Cerebellar nuclear complex (tissue), 1 donor: ENCODE data around the gene TBC1D22B.
"Not testable (repeated sequence)": the region's sequence is repeated elsewhere in the genome, so short reads cannot be mapped to it uniquely, and the experiment has no call there.

Experiments used
- DNase-seq, 2 experiments: peaks; one replicate each; lab custom pipeline; 2025; lab: John Stamatoyannopoulos, UW

Gene TBC1D22B

DNA sequence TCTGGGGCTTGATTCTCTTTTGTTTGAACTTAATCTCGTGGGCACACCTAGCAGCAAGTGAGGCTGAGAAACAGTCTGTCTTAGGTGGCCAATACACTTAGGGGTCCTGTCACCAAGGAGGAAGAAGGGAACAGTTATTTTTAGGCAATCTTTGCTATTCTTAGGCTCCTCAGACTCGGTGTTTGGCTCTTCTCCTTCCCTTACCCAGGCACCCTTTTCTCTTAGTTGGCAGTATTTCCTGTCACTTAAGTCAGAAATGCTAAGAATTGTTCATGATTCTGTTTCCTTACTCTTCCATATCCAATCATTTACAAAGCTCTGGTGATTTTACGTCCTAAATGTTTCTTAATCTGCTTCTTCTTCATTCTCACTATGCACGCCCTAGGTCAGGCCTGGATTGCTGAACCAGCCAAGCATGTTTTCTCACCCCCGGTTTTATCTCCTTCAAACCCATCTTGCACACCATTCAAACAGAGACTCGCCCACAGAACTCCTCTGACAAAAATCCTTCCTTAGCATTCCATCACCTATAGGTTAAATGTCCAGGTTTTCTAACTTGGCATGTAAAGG lies 45.6 kb downstream of the TBC1D22B start:
- DNase-seq: no peak

- peak in 1 of 2 experiments; percentile 7 for DNase-seq
Measured at GRCh38 chr6:37303891-37304503, 46.4 kb downstream of the TBC1D22B start.

DNA sequence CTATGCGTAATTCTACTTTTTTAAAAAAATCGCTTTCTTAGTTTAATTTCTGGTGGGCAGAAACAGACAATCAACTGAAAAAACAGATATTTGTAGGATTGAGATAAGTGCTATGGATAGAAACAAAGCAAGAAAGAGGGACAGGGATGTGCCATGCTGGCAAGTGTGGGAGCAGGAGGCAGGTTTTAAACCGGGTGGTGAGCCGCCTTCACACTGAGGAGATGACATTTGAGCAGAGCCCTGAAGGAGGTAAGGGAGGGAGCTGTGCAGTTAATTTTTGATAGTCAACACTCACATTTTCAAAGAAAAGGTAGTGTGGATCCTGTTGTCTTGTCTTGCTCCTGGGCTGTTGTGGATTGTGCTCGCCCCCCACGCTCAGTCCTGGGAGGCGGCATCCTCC lies 47.2 kb downstream of the TBC1D22B start:
- DNase-seq: no peak

DNA sequence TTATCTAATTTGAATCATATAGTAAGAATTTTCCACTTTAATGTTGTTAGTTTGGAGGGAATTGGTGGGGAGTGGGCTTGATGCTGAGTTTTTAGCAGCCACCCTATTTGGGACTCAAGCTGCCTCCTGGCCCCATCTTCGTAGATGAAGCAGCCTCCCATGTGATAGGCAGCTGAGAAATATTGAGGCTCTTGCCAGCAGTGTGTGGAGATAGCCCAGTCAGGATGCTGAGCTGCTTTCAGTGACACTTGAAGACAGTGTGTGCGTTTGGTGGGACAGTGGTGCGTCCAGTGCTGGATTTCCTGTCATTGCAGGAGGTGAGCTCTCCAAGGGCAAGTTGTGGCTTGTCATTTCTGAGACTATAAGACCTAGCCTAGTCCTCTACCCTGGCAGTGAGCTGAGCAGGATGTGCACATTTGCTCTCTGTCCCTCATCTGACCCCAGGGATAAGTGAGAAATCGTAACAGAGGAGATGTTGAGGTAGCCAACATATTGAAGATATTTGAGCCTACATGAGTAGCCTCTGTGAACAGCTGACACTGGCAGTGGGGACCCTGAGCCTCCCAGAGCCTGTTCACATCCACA lies 48.4 kb downstream of the TBC1D22B start:
- no peak for DNase-seq

DNA sequence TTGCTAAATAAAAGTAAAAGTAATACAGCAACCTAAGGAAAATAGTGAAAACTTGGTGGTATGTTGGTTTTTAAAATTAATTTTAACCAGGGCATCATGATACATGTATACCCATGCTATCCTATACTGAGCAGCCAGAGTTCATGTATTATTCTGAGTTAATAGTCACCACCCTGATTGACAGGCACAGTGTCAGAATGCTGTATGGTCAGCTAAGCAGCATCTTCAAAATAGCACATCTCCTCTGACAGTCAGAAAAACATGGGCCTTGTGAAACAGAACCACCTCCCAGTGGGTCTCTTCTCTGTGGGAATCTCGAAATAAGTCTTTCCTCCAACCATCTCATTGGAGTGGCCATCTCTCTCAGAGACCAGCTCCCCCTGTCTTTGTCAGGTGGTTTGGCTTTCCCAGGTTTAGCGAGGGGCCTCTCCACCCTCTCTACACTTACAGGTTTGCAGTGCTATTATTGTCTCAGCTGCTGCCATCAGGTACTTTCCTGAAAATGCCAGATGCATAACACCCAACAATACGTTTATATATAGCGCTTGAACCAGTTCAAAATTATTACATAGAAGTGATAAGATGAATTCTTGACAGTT lies 49.2 kb downstream of the TBC1D22B start:
- no peak for DNase-seq

DNA sequence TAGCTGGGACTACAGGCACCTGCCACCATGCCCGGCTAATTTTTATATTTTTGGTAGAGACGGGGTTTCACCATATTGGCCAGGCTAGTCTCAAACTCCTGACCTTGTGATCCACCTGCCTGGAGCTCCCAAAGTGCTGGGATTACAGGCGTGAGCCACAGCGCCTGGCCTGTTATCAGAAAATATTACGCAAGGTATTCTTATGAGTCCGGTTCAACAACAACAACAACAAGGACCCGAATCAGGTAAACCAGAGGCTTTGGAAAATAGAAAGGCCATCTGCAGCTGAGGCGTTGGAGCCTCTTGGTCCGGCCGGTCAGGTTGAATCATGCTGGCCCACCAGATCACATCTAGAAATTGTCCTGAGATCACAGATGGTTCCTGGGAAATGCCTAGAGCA lies 49.9 kb downstream of the TBC1D22B start:
- DNase-seq: not testable (repeated sequence)

DNA sequence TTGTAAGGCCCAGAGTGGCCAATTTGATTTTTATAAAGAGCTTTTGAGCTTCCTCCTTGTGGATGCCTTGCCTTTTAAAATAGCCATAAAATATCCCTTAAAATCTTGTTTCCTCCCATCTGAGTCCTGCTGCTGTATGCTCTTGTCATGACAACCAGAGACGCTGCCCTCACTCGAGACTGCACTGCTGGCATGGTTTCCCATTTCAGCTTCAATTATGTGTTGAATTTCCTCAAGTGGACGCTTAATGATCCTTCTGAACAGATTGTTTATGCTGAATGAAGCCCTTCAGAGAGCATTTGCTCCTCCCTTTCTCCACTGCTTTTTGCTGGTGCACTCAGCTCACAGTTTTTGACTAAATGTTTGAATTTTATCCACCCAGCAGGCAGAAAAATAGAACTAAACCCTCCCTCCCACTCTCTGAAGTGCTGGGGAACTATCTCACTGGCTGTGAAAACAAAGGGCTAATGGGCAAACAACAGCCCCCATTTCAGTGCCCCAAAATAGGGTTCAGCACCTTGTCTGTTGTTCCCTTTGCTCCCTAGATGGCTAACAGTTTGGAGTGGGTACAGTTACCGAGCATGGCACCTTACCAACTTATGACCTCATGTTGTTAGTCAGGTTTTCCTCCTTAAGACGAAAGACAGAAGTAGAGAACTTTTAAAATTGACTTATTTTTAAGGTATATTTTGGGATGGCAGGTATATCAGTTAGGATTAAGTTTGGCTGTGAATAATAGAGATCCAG lies 50.7 kb downstream of the TBC1D22B start:
- no peak for DNase-seq

- DNase-seq: no peak
Measured at GRCh38 chr6:37309046-37309445, 51.5 kb downstream of the TBC1D22B start.

DNA sequence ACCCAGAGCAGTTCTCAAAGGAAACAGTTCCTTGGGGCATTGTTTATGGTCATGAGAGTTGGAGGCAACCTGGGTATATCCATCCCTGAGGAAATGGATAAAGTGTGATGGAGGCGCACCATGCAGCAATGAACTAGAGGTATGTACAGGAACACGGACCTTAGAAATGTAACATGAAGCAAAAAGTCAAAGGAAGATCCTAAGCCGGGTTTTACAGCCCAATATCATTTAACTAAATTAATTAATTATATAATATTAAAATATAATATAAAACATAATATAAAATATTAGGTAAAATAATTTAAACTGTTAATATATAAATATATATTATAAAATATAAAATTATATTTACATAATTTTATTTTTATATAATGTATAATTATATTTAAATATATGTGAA lies 52.1 kb downstream of the TBC1D22B start:
- no peak for DNase-seq

- DNase-seq: no peak
Measured at GRCh38 chr6:37310966-37311365, 53.4 kb downstream of the TBC1D22B start.

DNA sequence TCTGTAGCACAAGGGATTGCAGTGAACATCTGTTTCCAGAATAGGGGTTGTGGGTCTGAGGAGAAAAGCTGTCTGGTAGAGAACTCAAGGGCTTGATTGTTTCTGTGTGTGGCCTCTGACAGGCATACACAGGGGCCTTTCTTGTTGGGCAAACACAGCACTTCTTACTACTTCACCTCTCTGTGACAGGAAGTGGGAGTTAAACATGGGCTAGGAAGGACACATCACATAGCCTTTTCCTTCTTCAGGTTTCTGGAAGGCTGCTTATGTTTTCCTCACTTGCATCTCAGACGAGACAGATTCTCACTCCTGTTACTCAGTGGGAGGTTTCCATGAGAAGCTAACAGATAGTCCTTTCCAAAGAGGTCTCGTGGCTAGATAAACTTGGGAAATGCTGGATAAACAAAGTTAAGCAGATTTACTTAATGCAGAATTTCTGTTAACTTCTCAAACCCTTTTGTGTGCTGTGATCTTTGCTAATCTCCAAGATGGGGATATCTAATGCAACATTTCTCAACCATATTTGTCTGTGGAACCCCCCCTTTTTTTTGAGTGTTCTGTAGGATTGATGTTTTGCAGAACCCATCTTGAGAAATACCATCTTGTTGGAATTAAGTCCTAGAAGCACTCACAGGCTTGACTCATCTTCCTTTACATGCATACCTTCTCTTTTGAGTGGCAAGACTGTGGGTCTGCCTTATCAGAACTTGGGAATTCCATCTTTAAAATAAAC lies 54.3 kb downstream of the TBC1D22B start:
- DNase-seq: no peak

DNA sequence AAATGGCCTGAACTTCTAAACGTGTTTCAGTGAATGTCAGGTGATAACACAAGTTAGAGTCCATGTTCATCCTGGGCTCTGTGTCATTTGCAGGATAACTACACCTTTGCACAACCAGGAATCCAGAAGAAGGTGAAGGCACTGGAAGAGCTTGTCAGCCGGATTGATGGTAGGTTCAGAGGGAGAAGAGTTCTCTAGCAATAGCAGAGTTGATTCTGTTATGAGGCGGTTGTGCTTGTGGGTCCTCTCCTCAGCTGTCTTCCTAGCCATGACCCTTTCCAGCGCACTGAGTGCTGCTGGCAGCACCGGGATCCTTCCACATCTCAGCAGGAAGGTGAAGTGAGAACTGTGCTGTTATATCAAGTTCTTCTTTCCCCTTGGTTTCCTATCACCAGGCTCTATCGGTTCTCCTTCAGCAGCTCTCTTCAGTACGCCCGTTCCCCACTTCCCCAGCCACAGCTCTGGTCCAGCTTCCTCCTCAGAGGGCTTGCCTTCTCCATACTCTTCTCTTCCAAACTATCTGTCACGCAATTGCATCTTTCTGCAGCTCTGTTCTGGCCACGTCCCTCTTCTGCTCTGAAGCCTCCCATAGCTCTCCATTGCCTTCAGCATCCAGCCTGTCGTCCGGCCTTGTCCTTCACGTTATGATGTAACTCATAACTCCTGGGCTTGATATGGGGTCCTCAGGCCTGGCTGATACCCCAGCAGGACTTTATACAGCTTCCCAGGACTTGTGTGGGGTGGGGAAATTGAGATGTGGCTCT lies 56.3 kb downstream of the TBC1D22B start:
- no peak for DNase-seq

GRCh38 chr6:37314487-37315156 lies 57.0 kb downstream of the TBC1D22B start:
- DNase-seq: no peak

- no peak for DNase-seq
Measured at GRCh38 chr6:37315157-37315515, 57.6 kb downstream of the TBC1D22B start.

- DNase-seq: peak; percentile 57 to 76
Measured at GRCh38 chr6:37316071-37316470, 58.5 kb downstream of the TBC1D22B start.

- DNase-seq: no peak
Measured at GRCh38 chr6:37317312-37318038, 59.9 kb downstream of the TBC1D22B start.

GRCh38 chr6:37319156-37319555 lies 61.6 kb downstream of the TBC1D22B start:
- no peak for DNase-seq

DNA sequence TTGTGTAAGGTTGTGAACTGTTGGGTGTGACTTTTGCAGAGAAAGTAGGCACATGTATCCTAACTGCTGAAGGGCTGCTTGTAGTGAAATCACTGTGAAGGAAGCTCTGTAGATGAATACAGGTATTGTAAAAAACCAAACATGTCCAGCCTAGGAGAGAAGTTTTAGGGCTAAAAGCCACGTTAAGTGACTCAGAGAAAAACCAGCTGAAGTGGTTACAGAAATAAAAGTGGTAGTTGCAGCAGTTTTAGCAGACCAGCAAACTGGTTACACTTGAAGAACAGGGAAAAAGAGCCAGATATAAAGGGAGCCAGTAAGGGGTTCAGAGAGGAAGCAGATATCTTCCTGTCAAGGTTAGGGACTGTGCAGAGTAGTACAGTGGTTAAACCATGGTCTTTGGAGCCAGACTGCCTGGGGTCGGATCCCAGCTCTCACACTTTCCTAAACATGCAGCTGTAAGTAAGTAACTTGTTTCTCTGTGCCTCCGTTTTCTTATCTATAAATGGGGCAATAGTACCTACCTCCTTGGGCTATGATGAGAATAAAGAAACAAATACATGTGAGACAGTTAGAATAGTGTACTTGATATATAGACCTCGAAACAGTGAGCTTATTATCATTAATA lies 62.4 kb downstream of the TBC1D22B start:
- DNase-seq: no peak

GRCh38 chr6:37320646-37321045 lies 63.1 kb downstream of the TBC1D22B start:
- no peak for DNase-seq

DNA sequence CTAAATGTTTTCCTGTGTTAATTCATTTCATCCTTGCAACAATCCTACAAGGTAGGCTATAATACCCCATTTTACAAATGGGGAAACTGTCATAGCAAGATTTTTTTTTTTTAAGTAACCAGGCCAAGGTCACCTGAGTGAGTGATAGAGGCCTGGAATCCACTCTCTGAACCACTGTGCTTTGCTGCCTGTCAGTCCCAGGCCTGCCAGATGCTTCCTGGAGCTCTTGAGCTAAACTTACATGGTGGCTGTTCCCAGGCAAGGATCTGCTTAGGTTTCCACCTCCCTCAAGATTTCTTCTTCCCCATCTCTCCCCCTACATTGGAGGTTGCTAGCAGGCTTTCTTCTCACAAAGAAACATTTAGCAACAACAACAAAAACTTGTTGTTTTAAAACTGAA lies 63.5 kb downstream of the TBC1D22B start:
- DNase-seq: no peak
